GM21360 (cell line): Measurements from ENCODE around the gene XKR3.
"Not testable (repeated sequence)": the region's sequence is repeated elsewhere in the genome, so short reads cannot be mapped to it uniquely, and the experiment has no call there.

ENCODE experiments used
- ATAC-seq: cut with Tn5 transposase; IDR thresholded peaks from one replicate; pipeline ENCODE4 v1.9.1; 2021; ENCODE audit warnings: mild to moderate bottlenecking, moderate library complexity; ENCODE audit not compliant: unreplicated experiment

The XKR3 gene

GRCh38 chr22:16806401-16806800 is 18.8 kb downstream of the XKR3 start:
- ATAC-seq, result no peak

GRCh38 chr22:16804882-16805281 is 20.3 kb downstream of the XKR3 start:
- ATAC-seq, result no peak

- no peak for ATAC-seq
Measured at GRCh38 chr22:16803255-16803917, 21.8 kb downstream of the XKR3 start.

- no peak for ATAC-seq
Measured at GRCh38 chr22:16801571-16801970, 23.6 kb downstream of the XKR3 start.

- ATAC-seq, result no peak
Measured at GRCh38 chr22:16801088-16801487, 24.1 kb downstream of the XKR3 start.

- ATAC-seq, result no peak
Measured at GRCh38 chr22:16800358-16800757, 24.9 kb downstream of the XKR3 start.

- not testable (repeated sequence) for ATAC-seq
Measured at GRCh38 chr22:16795504-16795903, 29.7 kb downstream of the XKR3 start.

- ATAC-seq, result no peak
Measured at GRCh38 chr22:16793831-16794230, 31.4 kb downstream of the XKR3 start.

- ATAC-seq, result no peak
Measured at GRCh38 chr22:16789860-16790493, 35.2 kb downstream of the XKR3 start.

- ATAC-seq, result no peak
Measured at GRCh38 chr22:16783930-16784354, 41.3 kb downstream of the XKR3 start.

GRCh38 chr22:16783453-16783852 is 41.8 kb downstream of the XKR3 start:
- ATAC-seq, result no peak

- ATAC-seq, result no peak
Measured at GRCh38 chr22:16781764-16782329, 43.4 kb downstream of the XKR3 start.

GRCh38 chr22:16781074-16781763 is 44.0 kb downstream of the XKR3 start:
- ATAC-seq, result no peak

GRCh38 chr22:16777284-16777924 is 47.8 kb downstream of the XKR3 start:
- ATAC-seq, result no peak

- no peak for ATAC-seq
Measured at GRCh38 chr22:16776080-16776479, 49.1 kb downstream of the XKR3 start.

- no peak for ATAC-seq
Measured at GRCh38 chr22:16774911-16775500, 50.2 kb downstream of the XKR3 start.

- ATAC-seq, result not testable (repeated sequence)
Measured at GRCh38 chr22:16771569-16771968, 53.6 kb downstream of the XKR3 start.

- not testable (repeated sequence) for ATAC-seq
Measured at GRCh38 chr22:16767927-16768326, 57.3 kb downstream of the XKR3 start.

- not testable (repeated sequence) for ATAC-seq
Measured at GRCh38 chr22:16762224-16762623, 63.0 kb downstream of the XKR3 start.

- ATAC-seq, result not testable (repeated sequence)
Measured at GRCh38 chr22:16760416-16760815, 64.8 kb downstream of the XKR3 start.

- not testable (repeated sequence) for ATAC-seq
Measured at GRCh38 chr22:16749282-16749681, 75.9 kb downstream of the XKR3 start.
